MM.1S (cell line): ENCODE measurements around the gene RCSD1.
A peak's percentile ranks its signal among the peaks of the same experiment; 100 is the strongest.

Experiments
- DNase-seq: peaks from one replicate; pipeline ENCODE4 v3.0.0-alpha.2; 2015
- H2AFZ ChIP-seq: fragments of 300-600 bp; sonication (generic); 2 replicates; pipeline ENCODE4 v1.6.0; 2016; ENCODE audit warnings: antibody characterized with exemption, low read length
- H3F3A ChIP-seq: fragments of 300-600 bp; sonication (generic); 2 replicates; pipeline ENCODE4 v1.6.1; 2016; ENCODE audit warnings: mild to moderate bottlenecking, antibody characterized with exemption, low read length, moderate library complexity, mixed read lengths; ENCODE audit not compliant: insufficient read depth
- H3K27ac ChIP-seq: fragments of 300-600 bp; sonication (generic); 2 replicates; pipeline ENCODE4 v1.5.1; 2016; ENCODE audit warnings: mild to moderate bottlenecking, low read length
- H3K27me3 ChIP-seq: fragments of 300-600 bp; sonication (generic); replicated peaks from 2 replicates; pipeline ENCODE4 v1.6.0; 2016; ENCODE audit warnings: low read length; ENCODE audit not compliant: insufficient read depth
- H3K36me3 ChIP-seq: fragments of 300-600 bp; sonication (generic); replicated peaks from 2 replicates; pipeline ENCODE4 v1.6.1; 2016; ENCODE audit warnings: mild to moderate bottlenecking, low read length, mixed read lengths; ENCODE audit not compliant: insufficient read depth
- H3K4me1 ChIP-seq: fragments of 300-600 bp; sonication (generic); 2 replicates; pipeline ENCODE4 v1.6.1; 2016; ENCODE audit warnings: low read length, mixed read lengths
- H3K4me2 ChIP-seq: fragments of 300-600 bp; sonication (generic); 2 replicates; pipeline ENCODE4 v1.6.0; 2016; ENCODE audit warnings: low read depth, low read length
- H3K4me3 ChIP-seq: fragments of 300-600 bp; sonication (generic); 2 replicates; pipeline ENCODE4 v1.5.1; 2016; ENCODE audit warnings: low read length, mixed read lengths
- H3K79me2 ChIP-seq: fragments of 300-600 bp; sonication (generic); 2 replicates; pipeline ENCODE4 v1.6.1; 2016; ENCODE audit warnings: mixed run types, low read length, mixed read lengths
- H3K9ac ChIP-seq: fragments of 300-600 bp; sonication (generic); 2 replicates; pipeline ENCODE4 v1.6.1; 2016; ENCODE audit warnings: low read length, mixed read lengths
- H3K9me2 ChIP-seq: fragments of 300-600 bp; sonication (generic); replicated peaks from 2 replicates; pipeline ENCODE4 v1.6.1; 2016; ENCODE audit warnings: mild to moderate bottlenecking, low read length, mixed read lengths; ENCODE audit not compliant: insufficient read depth
- H3K9me3 ChIP-seq: fragments of 300-600 bp; sonication (generic); replicated peaks from 2 replicates; pipeline ENCODE4 v1.6.1; 2016; ENCODE audit warnings: mild to moderate bottlenecking, low read length, mixed read lengths; ENCODE audit not compliant: insufficient read depth
- H4K20me1 ChIP-seq: fragments of 300-600 bp; sonication (generic); 2 replicates; pipeline ENCODE4 v1.6.1; 2016; ENCODE audit warnings: mild to moderate bottlenecking, low read length, moderate library complexity, mixed read lengths; ENCODE audit not compliant: insufficient read depth
- EZH2 ChIP-seq: fragments of 300-600 bp; sonication (generic); optimal IDR thresholded peaks from 2 replicates; pipeline ENCODE3; 2017; ENCODE audit warnings: low read depth, mild to moderate bottlenecking, antibody characterized with exemption, low read length, mixed read lengths
- EZH2phosphoT487 ChIP-seq: fragments of 300-600 bp; sonication (generic); IDR thresholded peaks from 2 replicates; pipeline ENCODE4 v1.6.1; 2018; ENCODE audit warnings: antibody characterized with exemption, low read length
- TF ChIP-seq, protein P1 (sequence below): fragments of 300-600 bp; sonication (generic); IDR thresholded peaks from 2 replicates; pipeline ENCODE4 v1.5.1; 2016; ENCODE audit warnings: antibody characterized with exemption, low read length, mixed read lengths

RCSD1 gene

DNA sequence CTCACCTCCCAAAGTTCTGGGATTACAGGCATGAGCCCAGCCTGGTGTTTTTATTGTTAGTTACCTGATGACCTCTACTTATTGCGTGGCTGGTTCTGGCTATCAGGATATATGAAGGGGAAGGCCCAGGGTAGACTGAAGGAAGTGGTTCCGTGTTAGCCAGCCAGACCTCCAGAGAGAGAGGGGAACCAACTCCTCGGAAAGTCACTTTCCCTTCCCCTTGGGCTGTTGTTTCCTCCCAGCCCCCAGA lies 2.5 kb upstream of the RCSD1 start:
- no peaks in the 10 kb centered on the region for H4K20me1 ChIP-seq
- peak overlapping the region; percentile 91 for H3K27ac ChIP-seq
- H3K79me2 ChIP-seq = peaks cover 28% of the 10 kb centered on the region
- H3K9me3 ChIP-seq = no peaks in the 10 kb centered on the region
- DNase-seq = no peak
- H3K27me3 ChIP-seq = no peaks in the 10 kb centered on the region
- H3K4me3 ChIP-seq = no peak overlapping the region
- H3K4me2 ChIP-seq = peak overlapping the region; percentile 53
- H2AFZ ChIP-seq = peak overlapping the region; percentile 66
- TF ChIP-seq EZH2 (no peak), EZH2phosphoT487 (no peak)
- TF ChIP-seq, protein P1, sequence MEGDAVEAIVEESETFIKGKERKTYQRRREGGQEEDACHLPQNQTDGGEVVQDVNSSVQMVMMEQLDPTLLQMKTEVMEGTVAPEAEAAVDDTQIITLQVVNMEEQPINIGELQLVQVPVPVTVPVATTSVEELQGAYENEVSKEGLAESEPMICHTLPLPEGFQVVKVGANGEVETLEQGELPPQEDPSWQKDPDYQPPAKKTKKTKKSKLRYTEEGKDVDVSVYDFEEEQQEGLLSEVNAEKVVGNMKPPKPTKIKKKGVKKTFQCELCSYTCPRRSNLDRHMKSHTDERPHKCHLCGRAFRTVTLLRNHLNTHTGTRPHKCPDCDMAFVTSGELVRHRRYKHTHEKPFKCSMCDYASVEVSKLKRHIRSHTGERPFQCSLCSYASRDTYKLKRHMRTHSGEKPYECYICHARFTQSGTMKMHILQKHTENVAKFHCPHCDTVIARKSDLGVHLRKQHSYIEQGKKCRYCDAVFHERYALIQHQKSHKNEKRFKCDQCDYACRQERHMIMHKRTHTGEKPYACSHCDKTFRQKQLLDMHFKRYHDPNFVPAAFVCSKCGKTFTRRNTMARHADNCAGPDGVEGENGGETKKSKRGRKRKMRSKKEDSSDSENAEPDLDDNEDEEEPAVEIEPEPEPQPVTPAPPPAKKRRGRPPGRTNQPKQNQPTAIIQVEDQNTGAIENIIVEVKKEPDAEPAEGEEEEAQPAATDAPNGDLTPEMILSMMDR = no peak
- no peaks in the 10 kb centered on the region for H3K9me2 ChIP-seq
- H3K4me1 ChIP-seq = peaks cover 44% of the 10 kb centered on the region
- no peaks in the 10 kb centered on the region for H3K36me3 ChIP-seq
- H3K9ac ChIP-seq = peak overlapping the region; percentile 45
- H3F3A ChIP-seq = peaks cover 40% of the 10 kb centered on the region

DNA sequence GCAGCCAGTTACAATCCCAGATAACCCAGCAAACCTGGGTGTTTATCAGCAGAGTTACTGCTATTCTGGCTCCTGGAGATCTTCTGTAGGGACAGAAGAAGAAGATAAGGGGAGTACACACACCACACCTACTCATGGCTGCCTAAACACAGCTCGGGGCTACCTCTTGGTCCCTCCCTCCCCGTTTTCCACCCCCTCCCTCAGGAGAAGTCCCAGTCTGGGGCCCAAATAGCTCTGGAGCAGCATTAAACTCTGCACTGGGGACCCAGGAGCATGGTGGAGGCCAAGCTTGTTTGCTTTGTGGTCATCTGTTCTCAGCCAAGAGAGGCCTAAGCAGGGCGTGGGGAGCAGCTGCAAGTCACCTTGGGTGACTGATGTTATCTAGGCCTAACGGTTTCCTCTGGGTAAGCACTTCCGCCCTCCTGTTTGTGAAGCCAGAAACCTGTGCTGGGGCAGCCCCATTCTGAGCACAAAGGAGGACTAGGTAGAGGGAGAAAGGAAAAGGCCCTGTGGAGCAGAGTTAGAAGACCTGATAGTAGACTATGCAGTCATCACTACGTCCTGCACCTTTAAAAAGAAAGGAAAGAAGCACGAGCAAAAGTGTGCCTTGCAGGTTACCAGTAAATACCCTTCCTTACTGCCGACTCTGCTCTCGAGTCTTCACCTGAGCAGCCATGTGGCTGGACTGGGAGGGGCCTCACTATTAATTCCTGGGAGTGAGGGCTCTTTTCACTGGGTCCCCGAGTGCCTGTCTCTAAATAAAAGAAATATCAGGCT lies 2.0 kb upstream of the RCSD1 start:
- DNase-seq = peak; percentile 99
- H3K9me3 ChIP-seq = no peaks in the 10 kb centered on the region
- no peaks in the 10 kb centered on the region for H3K27me3 ChIP-seq
- H3K36me3 ChIP-seq = no peaks in the 10 kb centered on the region
- peak overlapping the region; percentile 53 for H3K4me2 ChIP-seq
- H3F3A ChIP-seq = peaks cover 40% of the 10 kb centered on the region
- H4K20me1 ChIP-seq = no peaks in the 10 kb centered on the region
- H3K9me2 ChIP-seq = no peaks in the 10 kb centered on the region
- H2AFZ ChIP-seq = peak overlapping the region; percentile 66
- H3K79me2 ChIP-seq = peaks cover 33% of the 10 kb centered on the region
- H3K4me1 ChIP-seq = peaks cover 49% of the 10 kb centered on the region
- no peak overlapping the region for H3K4me3 ChIP-seq
- TF ChIP-seq EZH2 (no peak), EZH2phosphoT487 (no peak)
- TF ChIP-seq, protein P1 = no peak
- H3K9ac ChIP-seq = peak overlapping the region; percentile 45
- peak overlapping the region; percentile 91 for H3K27ac ChIP-seq

DNA sequence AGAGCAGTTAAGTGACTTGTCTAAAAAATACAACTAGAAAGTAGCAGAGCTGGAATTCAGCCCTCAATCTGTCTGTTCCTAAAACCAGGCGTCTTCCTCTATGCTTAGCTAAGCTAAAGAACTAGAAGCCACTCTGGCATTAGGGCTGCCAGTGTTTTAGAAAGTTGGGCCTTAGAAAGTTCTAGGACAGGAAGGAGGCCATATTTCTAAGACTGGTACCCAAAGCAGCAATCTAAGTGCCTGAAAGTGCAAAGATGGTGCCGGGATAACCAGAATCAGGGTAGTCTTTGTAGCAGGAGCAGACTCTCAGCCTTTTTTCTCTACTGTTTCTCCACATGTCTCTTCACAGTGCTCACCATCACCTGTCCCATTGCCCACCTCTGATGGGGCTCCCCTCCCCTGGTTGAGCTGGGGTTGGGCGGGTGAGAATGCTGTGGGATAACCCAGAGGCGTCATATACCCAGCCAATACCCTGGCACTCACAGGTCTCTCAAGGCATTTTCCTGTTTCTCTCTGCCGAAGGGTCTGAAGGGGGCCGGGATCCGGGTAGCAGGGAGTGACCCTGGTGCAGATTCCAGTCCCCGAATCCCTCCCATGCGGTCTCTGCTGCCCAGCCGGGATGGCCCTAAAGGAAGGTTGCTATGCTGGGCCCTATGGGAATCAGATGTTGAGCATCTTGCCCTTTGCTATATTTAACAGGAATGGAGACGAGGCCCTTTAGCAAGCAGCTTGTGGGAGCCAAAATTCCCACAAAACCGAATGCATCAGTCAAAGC lies 1.1 kb upstream of the RCSD1 start:
- H3K4me1 ChIP-seq = peaks cover 54% of the 10 kb centered on the region
- H3K36me3 ChIP-seq = 0 out of 2 replicates have a peak, but pooled peaks cover 1% of the 10 kb centered on the region
- peak overlapping the region; percentile 45 for H3K9ac ChIP-seq
- peak overlapping the region; percentile 53 for H3K4me2 ChIP-seq
- H4K20me1 ChIP-seq = no peaks in the 10 kb centered on the region
- peak overlapping the region; percentile 91 for H3K27ac ChIP-seq
- no peak for DNase-seq
- no peak overlapping the region for H3K4me3 ChIP-seq
- peak overlapping the region; percentile 66 for H2AFZ ChIP-seq
- H3K79me2 ChIP-seq = peaks cover 42% of the 10 kb centered on the region
- TF ChIP-seq EZH2phosphoT487 = no peak
- TF ChIP-seq EZH2 = no peak
- TF ChIP-seq, protein P1 = no peak
- H3K9me3 ChIP-seq = no peaks in the 10 kb centered on the region
- H3K9me2 ChIP-seq = no peaks in the 10 kb centered on the region
- H3K27me3 ChIP-seq = no peaks in the 10 kb centered on the region
- H3F3A ChIP-seq = peaks cover 40% of the 10 kb centered on the region
